Activated CD8-positive, alpha-beta memory T cell treated with anti-CD3 and anti-CD28 coated beads, Interleukin-2, amount 10 ng/mL, durations not matched to agents 7 days and 5 days (primary cell): ENCODE results near the gene DDX54. TPM values are rescaled to one million over a fixed set of nuclear protein-coding genes. Genes with fewer than 3 reads are reported as not detected.

Experiments used
- ATAC-seq: fragments of 150-1000 bp; cut with Tn5 transposase; one replicate; pipeline ENCODE4 v1.10.0; 2021; ENCODE audit warnings: moderate library complexity
- CTCF ChIA-PET: fragments of 350-600 bp; sonication (Branson Sonifier 250); formaldehyde crosslinking; loops from one replicate; lab custom pipeline; 2021; ENCODE audit warnings: antibody characterized with exemption; lab: Charles Lee
- DNase-seq: peaks from one replicate; pipeline ENCODE4 v3.0.0-alpha.2; 2020
- H3K27ac Mint-ChIP-seq: one replicate; pipeline ENCODE4 v1.8.0; 2021; ENCODE audit warnings: mild to moderate bottlenecking, mixed read lengths
- H3K27me3 Mint-ChIP-seq: one replicate; pipeline ENCODE4 v1.8.0; 2021; ENCODE audit warnings: mixed read lengths
- H3K36me3 Mint-ChIP-seq: one replicate; pipeline ENCODE4 v1.8.0; 2021; ENCODE audit warnings: mild to moderate bottlenecking, mixed read lengths
- H3K4me1 Mint-ChIP-seq: one replicate; pipeline ENCODE4 v1.8.0; 2021; ENCODE audit warnings: mixed read lengths
- H3K4me3 Mint-ChIP-seq: one replicate; pipeline ENCODE4 v1.8.0; 2021; ENCODE audit warnings: mild to moderate bottlenecking, moderate library complexity, mixed read lengths
- H3K9me3 Mint-ChIP-seq: one replicate; pipeline ENCODE4 v1.8.0; 2022; ENCODE audit warnings: low read depth, mixed read lengths
- total RNA-seq, 2 experiments: library from RNA; stranded (reverse); gene quantifications; one replicate each; pipeline ENCODE4 v1.2.3, GENCODE V29; 2021

DDX54 gene
- total RNA-seq, 2 experiments from 2014 or later = 71.5 to 99.0 TPM

DNA sequence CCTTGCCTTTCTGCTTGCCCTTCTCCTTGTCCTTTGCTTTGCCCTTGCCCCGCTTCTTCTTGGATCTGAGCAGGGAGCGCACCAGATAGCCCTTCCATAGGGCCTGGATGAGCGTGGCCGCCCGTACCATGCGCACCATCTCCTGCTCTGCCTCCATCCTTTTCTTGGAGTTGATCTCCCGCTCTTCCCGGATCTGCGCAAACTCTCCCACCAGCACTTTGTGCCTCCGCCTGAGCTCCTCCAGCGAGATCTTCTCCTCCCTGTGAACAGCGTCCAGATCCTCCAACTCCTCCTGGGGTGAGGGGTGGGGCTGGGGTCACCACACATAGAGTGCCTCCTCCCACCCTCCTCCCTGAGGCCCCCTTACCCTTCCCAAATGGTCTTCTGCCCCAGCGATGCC is 10.3 kb upstream of the DDX54 start:
- H3K27me3 Mint-ChIP-seq = no peaks in the 10 kb centered on the region
- no peak for DNase-seq
- peaks cover 7% of the 10 kb centered on the region for H3K4me1 Mint-ChIP-seq
- H3K9me3 Mint-ChIP-seq = no peaks in the 10 kb centered on the region
- no peak overlapping the region for H3K27ac Mint-ChIP-seq
- CTCF ChIA-PET = interaction anchor here (1.8 to 3.0 kb wide), 4 partner anchors 9 to 229 kb away, joined by 6 to 20 read pairs (median 14); partner anchors contain the start of genes DDX54 and RITA1
- H3K4me3 Mint-ChIP-seq = no peak overlapping the region
- peaks cover 6% of the 10 kb centered on the region for H3K36me3 Mint-ChIP-seq
- no peak for ATAC-seq

DNA sequence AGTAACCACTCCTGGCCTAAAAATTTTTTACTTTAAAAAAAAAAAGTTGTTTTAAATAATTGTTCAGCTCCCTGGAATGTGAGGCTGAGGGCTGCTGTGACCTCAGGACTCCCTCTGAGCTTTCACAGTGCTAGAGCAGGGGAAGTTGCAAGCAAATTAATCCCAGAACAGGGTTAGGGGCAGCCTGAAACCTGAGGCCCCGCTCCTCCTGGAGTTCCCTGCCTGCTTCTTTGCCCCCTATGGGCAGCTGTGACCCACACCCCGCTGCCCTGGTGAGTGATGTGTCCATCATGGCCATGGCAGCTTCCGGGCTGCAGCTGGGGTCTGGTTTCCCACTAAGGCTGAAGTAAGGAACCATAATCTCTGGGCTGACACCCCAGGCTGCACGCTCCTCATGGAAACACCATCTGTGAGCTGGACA is 9.7 kb upstream of the DDX54 start:
- no peak overlapping the region for H3K27ac Mint-ChIP-seq
- peaks cover 7% of the 10 kb centered on the region for H3K4me1 Mint-ChIP-seq
- CTCF ChIA-PET = interaction anchor here (1.8 to 2.1 kb wide), 2 partner anchors 9 to 230 kb away, joined by 6 to 13 read pairs; partner anchors contain the start of genes DDX54 and RITA1
- H3K9me3 Mint-ChIP-seq = no peaks in the 10 kb centered on the region
- H3K27me3 Mint-ChIP-seq = no peaks in the 10 kb centered on the region
- ATAC-seq (no peak), DNase-seq (no peak)
- H3K36me3 Mint-ChIP-seq = peaks cover 8% of the 10 kb centered on the region
- no peak overlapping the region for H3K4me3 Mint-ChIP-seq

DNA sequence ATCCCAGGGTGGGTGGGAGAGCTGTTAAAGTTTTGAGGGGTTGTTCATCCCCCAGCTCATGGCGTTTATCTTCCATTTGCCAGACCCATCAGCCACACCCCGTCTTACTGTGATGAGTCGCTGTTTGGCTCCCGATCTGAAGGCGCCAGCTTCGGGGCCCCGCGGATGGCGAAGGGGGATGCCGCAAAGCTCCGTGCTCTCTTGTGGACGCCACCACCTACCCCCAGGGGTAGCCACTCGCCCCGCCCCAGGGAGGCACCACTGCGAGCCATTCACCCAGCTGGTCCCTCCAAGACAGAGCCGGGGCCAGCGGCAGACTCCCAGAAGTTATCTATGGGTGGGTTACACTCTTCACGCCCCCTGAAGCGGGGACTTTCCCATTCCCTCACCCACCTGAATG is 5.9 kb upstream of the DDX54 start:
- CTCF ChIA-PET = no interaction called here
- ATAC-seq = no peak
- Mint-ChIP-seq H3K9me3 (no peaks in the 10 kb centered on the region), H3K4me1 (peaks cover 23% of the 10 kb centered on the region), H3K36me3 (peaks cover 23% of the 10 kb centered on the region), H3K27me3 (no peaks in the 10 kb centered on the region), H3K4me3 (no peak overlapping the region), H3K27ac (no peak overlapping the region)
- no peak for DNase-seq

DNA sequence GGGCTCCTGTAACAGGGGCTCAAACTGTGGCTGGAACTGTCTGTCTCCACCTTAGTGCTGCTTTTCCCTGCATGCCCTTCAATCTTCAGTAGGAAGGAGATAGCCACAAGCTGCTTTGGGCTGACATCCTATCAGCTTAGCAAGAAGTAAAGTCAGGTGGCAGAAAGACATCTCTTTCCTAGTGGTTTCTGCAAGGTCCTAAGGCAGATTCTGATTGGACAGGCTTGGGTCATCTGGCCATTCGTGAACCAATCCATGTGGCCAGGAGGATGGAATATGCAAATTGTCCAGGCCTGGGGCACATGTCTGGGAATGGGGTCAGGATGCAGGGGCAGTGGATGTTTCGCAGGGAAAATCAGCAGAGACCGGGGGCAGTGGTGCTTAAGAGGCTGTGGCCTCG is 5.5 kb upstream of the DDX54 start:
- Mint-ChIP-seq H3K36me3 (peaks cover 23% of the 10 kb centered on the region), H3K4me3 (no peak overlapping the region), H3K27ac (no peak overlapping the region), H3K9me3 (no peaks in the 10 kb centered on the region), H3K27me3 (no peaks in the 10 kb centered on the region), H3K4me1 (peaks cover 26% of the 10 kb centered on the region)
- ATAC-seq (no peak), DNase-seq (no peak)
- CTCF ChIA-PET = no interaction called here

DNA sequence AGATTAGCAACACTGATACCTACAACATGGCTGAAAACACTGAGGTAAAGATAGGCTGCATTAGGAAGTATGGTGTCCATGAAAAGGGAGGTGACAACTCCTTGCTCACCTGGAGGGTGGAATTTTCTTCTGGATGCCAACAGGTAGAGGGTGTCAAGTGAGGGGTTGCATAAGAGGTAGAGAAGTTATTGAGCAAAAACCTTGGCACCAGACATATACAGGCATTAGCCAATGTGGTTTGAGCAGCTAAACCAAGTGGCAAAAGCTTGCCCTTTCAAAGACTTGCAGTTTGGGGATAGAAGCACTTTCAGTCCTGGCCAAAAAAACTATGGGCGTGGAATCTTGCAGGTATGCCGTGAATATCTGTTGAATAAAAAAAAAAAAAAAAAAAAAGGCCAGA is 4.1 kb upstream of the DDX54 start:
- H3K4me1 Mint-ChIP-seq = peaks cover 28% of the 10 kb centered on the region
- no peak overlapping the region for H3K27ac Mint-ChIP-seq
- no peak for ATAC-seq
- CTCF ChIA-PET = interaction anchor here (0.8 to 1.2 kb wide), 4 partner anchors 12 to 17 kb away, joined by 3 to 5 read pairs (median 4); no protein-coding TSS in a partner anchor
- H3K27me3 Mint-ChIP-seq = no peaks in the 10 kb centered on the region
- no peaks in the 10 kb centered on the region for H3K9me3 Mint-ChIP-seq
- peaks cover 23% of the 10 kb centered on the region for H3K36me3 Mint-ChIP-seq
- H3K4me3 Mint-ChIP-seq = no peak overlapping the region
- no peak for DNase-seq

DNA sequence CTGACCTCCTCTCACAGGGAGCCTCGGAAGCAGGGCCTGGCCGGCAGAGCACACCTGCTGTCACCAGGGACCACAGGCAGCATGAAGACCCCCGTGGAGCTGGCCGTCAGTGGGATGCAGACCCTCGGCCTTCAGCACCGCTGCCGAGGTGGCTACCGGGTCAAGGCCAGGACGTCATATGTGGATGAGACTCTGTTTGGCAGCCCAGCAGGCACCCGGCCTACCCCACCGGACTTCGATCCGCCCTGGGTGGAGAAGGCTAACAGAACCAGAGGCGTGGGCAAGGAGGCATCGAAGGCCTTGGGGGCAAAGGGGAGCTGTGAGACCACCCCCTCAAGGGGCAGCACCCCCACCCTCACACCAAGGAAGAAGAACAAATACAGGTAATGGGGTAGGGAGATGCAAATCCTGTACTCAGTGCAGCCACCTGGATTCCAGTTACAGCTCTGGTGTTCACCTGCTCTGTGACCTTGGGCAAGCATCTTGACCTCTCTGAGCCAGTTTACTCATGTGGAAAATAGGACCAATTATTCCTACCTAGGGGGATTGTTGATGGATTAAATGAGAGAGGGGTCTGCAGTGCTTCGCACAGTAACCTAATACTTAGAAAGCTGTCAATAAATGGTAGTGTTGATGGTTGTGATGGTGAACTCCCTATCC is 1.5 kb upstream of the DDX54 start:
- no peaks in the 10 kb centered on the region for H3K9me3 Mint-ChIP-seq
- no peaks in the 10 kb centered on the region for H3K27me3 Mint-ChIP-seq
- ATAC-seq (no peak), DNase-seq (no peak)
- CTCF ChIA-PET = interaction anchor here (0.6 to 2.6 kb wide), 10 partner anchors 10 to 239 kb away, joined by 3 to 15 read pairs (median 3); no protein-coding TSS in a partner anchor
- peaks cover 43% of the 10 kb centered on the region for H3K4me1 Mint-ChIP-seq
- peak overlapping the region; percentile 98 for H3K4me3 Mint-ChIP-seq
- peak overlapping the region; percentile 97 for H3K27ac Mint-ChIP-seq
- peaks cover 20% of the 10 kb centered on the region for H3K36me3 Mint-ChIP-seq

DNA sequence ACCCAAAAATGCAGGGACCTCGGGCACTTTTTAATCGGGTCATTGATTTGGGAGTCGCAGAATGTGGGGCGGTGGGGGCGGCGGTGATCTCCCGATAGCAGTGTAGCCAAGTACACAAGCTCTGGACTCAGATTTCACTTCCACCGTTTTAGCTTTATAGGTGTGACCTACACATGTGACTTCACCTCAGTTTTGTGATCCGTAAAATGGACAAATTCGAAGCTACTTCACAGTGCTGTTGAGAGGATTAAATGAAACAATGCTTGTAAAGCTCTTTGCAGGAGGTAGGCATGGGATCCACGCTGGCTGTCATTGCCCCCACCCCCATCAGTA is 721 bp upstream of the DDX54 start:
- Mint-ChIP-seq H3K36me3 (peaks cover 20% of the 10 kb centered on the region), H3K4me1 (peaks cover 44% of the 10 kb centered on the region), H3K4me3 (peak overlapping the region; percentile 98), H3K27me3 (no peaks in the 10 kb centered on the region), H3K9me3 (no peaks in the 10 kb centered on the region), H3K27ac (peak overlapping the region; percentile 97)
- DNase-seq = no peak
- CTCF ChIA-PET = interaction anchor here (1.0 to 2.6 kb wide), 7 partner anchors 9 to 239 kb away, joined by 3 to 15 read pairs (median 5); no protein-coding TSS in a partner anchor
- ATAC-seq = no peak

DNA sequence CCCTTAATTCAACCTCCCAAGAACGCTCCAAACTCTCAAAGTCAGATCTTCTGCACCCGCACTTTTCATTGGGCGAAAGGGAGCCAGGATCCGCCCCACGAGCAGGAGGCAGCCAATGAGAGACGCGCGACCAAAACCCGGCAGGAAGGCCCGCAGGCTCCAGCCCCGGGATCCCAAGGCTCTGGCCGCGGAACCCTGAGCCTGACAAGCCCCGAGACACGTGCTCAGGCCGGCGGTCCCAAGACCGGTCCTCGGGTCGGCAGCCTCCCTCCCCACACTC is 438 bp downstream of the DDX54 start:
- DNase-seq = peak; percentile 93
- CTCF ChIA-PET = interaction anchor here (0.6 to 3.7 kb wide), 6 partner anchors 10 to 277 kb away, joined by 3 to 24 read pairs (median 4); no protein-coding TSS in a partner anchor
- H3K4me1 Mint-ChIP-seq = peaks cover 44% of the 10 kb centered on the region
- peaks cover 28% of the 10 kb centered on the region for H3K36me3 Mint-ChIP-seq
- ATAC-seq = peak; percentile 91
- no peaks in the 10 kb centered on the region for H3K27me3 Mint-ChIP-seq
- no peaks in the 10 kb centered on the region for H3K9me3 Mint-ChIP-seq
- H3K27ac Mint-ChIP-seq = peak overlapping the region; percentile 97
- H3K4me3 Mint-ChIP-seq = peak overlapping the region; percentile 98

DNA sequence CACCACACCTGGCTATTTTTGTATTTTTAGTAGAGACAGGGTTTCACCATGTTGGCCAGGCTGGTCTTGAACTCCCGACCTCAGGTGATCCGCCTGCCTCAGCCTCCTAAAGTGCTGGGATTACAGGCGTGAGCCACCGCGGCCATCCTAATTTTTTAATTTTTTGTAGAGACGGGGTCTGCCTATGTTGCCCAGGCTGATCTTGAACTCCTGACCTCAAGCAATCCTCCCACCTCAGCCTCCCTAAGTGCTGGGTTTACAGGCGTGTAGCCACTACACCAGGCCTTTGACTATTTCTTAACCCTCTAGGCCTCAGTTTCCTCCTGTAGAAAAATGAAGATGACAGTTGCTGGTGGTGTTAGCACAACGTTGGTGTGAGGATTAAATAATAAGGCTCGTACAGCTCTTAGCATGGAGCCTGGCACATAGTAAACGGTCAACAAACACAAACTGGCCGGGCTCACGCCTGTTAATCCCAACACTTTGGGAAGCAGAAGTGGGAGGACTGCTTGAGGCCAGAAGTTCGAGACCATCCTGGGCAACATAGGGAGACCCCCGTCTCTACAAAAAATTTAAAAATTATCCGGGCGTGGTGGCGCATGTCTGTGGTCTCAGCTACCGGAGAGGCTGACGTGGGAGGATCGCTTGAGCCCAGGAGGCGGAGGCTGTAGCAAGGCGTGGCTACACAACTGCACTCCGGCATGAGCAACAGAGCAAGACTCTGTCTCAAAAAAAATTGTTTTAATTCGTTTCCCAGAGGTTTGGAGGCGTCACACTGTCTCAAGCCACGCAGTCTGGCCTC is 979 bp downstream of the DDX54 start:
- ATAC-seq (peak; percentile 79), DNase-seq (peak; percentile 88)
- Mint-ChIP-seq H3K27me3 (no peaks in the 10 kb centered on the region), H3K9me3 (no peaks in the 10 kb centered on the region), H3K36me3 (peaks cover 30% of the 10 kb centered on the region), H3K4me3 (peak overlapping the region; percentile 98), H3K4me1 (peaks cover 42% of the 10 kb centered on the region), H3K27ac (peak overlapping the region; percentile 97)
- CTCF ChIA-PET = interaction anchor here (0.9 to 3.7 kb wide), 6 partner anchors 10 to 277 kb away, joined by 3 to 24 read pairs (median 4); no protein-coding TSS in a partner anchor

DNA sequence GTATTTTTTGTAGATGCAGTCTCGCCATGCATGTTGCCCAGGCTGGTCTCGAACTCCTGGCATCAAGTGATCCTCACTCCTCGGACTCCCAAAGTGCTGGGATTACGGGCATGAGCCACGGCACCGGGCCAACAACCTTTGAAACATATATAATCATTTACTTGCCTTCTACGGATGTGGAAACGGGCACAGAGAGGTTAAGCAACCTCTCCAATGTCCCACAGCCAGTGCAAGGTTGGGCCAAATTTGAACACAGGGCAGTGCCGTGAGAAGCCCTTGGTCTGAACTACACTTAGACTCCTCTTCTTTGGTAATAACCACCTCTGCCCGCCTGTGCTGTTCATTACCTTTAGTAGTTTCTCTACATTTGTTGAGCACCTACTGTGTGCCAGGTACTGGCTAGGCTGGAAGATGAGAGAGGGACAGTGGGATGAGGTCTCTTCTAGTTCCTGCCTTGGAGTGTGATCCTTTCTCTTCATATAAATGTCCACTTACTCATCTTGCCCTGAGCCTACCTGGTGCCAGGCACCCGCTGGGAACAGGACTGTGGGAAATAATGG is 2.2 kb downstream of the DDX54 start:
- no peaks in the 10 kb centered on the region for H3K9me3 Mint-ChIP-seq
- peak overlapping the region; percentile 98 for H3K4me3 Mint-ChIP-seq
- H3K27ac Mint-ChIP-seq = peak overlapping the region; percentile 97
- CTCF ChIA-PET = interaction anchor here (1.4 to 3.7 kb wide), 2 partner anchors 10 to 25 kb away, joined by 3 to 24 read pairs; no protein-coding TSS in a partner anchor
- H3K4me1 Mint-ChIP-seq = peaks cover 37% of the 10 kb centered on the region
- H3K36me3 Mint-ChIP-seq = peaks cover 35% of the 10 kb centered on the region
- DNase-seq (no peak), ATAC-seq (no peak)
- H3K27me3 Mint-ChIP-seq = no peaks in the 10 kb centered on the region

DNA sequence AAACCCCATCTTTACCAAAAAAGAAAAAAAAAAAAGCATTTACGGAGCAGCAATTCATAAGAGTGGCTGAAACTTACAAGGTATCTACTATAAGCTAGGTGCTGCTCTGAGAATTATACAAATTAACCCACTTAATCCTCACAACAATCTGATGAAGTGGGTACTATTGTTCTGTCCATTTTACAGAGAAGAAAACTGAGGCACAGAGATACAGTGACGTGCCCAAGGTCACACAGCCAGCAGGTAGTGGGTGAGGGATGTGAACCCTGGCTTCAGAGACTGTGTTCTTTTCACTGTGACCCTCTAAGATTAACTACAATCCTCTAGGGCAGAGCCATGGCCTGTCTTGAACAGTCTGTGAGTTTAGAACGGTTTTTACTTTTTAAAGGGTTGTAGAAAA is 3.3 kb downstream of the DDX54 start:
- no peak overlapping the region for H3K4me3 Mint-ChIP-seq
- H3K36me3 Mint-ChIP-seq = peaks cover 41% of the 10 kb centered on the region
- ATAC-seq (no peak), DNase-seq (no peak)
- H3K4me1 Mint-ChIP-seq = peaks cover 30% of the 10 kb centered on the region
- no peaks in the 10 kb centered on the region for H3K27me3 Mint-ChIP-seq
- CTCF ChIA-PET = interaction anchor here (3.7 kb wide), 1 partner anchor 9 kb away, joined by 24 read pairs; no protein-coding TSS in a partner anchor
- no peak overlapping the region for H3K27ac Mint-ChIP-seq
- H3K9me3 Mint-ChIP-seq = no peaks in the 10 kb centered on the region

DNA sequence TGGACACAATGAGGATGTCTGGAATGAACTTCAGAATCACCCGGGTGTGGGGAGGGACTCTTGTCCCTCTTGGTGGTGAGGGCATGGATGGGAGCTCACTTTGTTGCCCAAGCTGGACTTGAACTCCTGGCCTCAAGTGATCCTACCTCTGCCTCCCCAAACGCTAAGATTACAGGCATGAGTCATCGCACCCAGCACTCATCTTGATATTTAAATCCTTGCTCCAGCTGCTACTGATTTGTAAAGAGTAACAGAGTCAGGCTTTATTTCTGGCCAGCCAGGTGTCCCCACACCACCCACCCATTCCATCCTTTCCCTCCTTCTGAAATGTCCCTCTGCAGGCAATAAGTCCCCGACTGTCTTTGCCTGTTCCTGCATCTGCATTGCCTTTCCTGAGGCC is 4.9 kb downstream of the DDX54 start:
- no peak for DNase-seq
- H3K4me3 Mint-ChIP-seq = no peak overlapping the region
- peaks cover 21% of the 10 kb centered on the region for H3K4me1 Mint-ChIP-seq
- no peaks in the 10 kb centered on the region for H3K27me3 Mint-ChIP-seq
- no peaks in the 10 kb centered on the region for H3K9me3 Mint-ChIP-seq
- H3K27ac Mint-ChIP-seq = no peak overlapping the region
- no peak for ATAC-seq
- CTCF ChIA-PET = interaction anchor here (1.0 to 1.1 kb wide), 2 partner anchors 18 to 43 kb away, joined by 3 read pairs; no protein-coding TSS in a partner anchor
- peaks cover 52% of the 10 kb centered on the region for H3K36me3 Mint-ChIP-seq

DNA sequence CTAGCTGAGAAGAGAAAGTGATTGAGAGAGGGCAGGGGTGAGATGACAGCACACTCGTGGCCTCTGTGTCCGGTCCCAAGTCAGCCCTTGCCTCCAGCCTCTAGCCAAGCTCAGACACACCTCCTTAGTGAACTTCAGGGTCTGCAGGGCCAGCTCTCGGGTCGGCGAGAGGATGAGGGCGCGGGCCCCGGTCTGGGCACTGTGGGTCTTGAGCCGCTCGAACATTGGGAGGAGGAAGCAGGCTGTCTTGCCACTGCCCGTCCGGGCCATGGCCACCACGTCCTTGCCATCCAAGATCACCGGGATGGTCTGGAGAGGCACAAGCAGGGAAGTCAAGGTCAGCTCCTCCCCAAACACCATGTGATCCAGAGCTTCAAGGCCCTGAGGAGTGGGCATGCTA is 6.3 kb downstream of the DDX54 start:
- H3K9me3 Mint-ChIP-seq = no peaks in the 10 kb centered on the region
- H3K4me3 Mint-ChIP-seq = no peak overlapping the region
- no peaks in the 10 kb centered on the region for H3K27me3 Mint-ChIP-seq
- CTCF ChIA-PET = no interaction called here
- H3K4me1 Mint-ChIP-seq = peaks cover 18% of the 10 kb centered on the region
- ATAC-seq (no peak), DNase-seq (no peak)
- peaks cover 55% of the 10 kb centered on the region for H3K36me3 Mint-ChIP-seq
- H3K27ac Mint-ChIP-seq = no peak overlapping the region
